RWPE1 (cell line): ENCODE measurements around the gene ADK.

Experiments
- CTCF ChIA-PET: fragments of 350-600 bp; sonication (Branson Sonifier 250); formaldehyde crosslinking; extraction: SDS; loops from one replicate; lab custom pipeline; 2021; lab: Yijun Ruan, JAX
- POLR2A ChIA-PET: fragments of 400-600 bp; formaldehyde crosslinking; extraction: SDS; loops from one replicate; lab custom pipeline; 2020; ENCODE audit warnings: antibody characterized with exemption; ENCODE audit not compliant: low non-redundant PET; lab: Yijun Ruan, JAX
- DNase-seq: peaks from one replicate; pipeline ENCODE4 v3.0.0; 2012; ENCODE audit warnings: low spot score
- H3K27ac ChIP-seq: fragments of 450-650 bp; 2 replicates; pipeline ENCODE4 v1.5.1; 2017
- TF ChIP-seq, protein P1 (sequence below): fragments of 450-650 bp; conservative IDR thresholded peaks from 2 replicates; pipeline ENCODE4 v1.5.1; 2017; ENCODE audit warnings: low read depth, mild to moderate bottlenecking

The ADK gene

DNA sequence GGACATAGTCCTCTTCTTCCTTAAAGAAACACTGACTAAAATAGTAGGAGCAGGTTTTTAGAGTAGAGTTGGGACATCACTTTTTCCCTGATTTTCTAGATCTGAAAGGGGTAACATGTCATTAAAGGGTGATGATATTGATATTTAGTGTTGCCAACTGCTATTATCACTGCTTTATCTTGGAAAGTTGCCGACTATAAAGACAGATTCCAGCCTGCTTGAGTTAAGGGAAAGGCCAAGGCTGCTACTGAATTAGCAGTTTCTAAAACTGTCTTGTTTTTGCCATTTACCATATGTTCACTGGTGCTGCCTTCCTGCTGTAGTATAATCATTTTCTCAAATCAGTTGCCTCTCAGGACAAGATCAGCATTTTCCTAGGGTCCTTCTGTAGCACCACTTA is 30.1 kb upstream of the ADK start:
- ChIA-PET CTCF (no interaction called here), POLR2A (no interaction called here)
- DNase-seq: no peak
- no peak overlapping the region for H3K27ac ChIP-seq
- TF ChIP-seq, protein P1, sequence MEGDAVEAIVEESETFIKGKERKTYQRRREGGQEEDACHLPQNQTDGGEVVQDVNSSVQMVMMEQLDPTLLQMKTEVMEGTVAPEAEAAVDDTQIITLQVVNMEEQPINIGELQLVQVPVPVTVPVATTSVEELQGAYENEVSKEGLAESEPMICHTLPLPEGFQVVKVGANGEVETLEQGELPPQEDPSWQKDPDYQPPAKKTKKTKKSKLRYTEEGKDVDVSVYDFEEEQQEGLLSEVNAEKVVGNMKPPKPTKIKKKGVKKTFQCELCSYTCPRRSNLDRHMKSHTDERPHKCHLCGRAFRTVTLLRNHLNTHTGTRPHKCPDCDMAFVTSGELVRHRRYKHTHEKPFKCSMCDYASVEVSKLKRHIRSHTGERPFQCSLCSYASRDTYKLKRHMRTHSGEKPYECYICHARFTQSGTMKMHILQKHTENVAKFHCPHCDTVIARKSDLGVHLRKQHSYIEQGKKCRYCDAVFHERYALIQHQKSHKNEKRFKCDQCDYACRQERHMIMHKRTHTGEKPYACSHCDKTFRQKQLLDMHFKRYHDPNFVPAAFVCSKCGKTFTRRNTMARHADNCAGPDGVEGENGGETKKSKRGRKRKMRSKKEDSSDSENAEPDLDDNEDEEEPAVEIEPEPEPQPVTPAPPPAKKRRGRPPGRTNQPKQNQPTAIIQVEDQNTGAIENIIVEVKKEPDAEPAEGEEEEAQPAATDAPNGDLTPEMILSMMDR: no peak

DNA sequence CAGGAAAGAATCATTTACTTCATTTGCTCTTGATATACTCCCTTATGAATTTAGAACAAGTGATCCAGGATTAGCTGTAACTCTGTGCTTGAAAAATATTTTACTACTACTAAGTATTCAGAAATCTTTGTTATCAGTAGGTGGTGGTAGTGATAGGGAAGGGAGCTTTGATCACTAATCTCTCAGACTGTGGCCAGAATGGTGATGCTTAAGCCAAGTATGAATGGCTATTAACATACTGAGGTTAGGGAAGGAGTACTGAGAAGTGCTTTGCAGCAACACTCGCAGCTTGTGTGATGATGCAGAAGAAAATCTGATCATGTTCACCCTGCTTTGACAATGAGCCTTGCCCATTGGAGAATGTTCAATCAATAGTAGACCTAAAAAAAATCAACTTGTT is 29.7 kb upstream of the ADK start:
- ChIA-PET CTCF (no interaction called here), POLR2A (no interaction called here)
- TF ChIP-seq, protein P1: no peak
- H3K27ac ChIP-seq: no peak overlapping the region
- no peak for DNase-seq

DNA sequence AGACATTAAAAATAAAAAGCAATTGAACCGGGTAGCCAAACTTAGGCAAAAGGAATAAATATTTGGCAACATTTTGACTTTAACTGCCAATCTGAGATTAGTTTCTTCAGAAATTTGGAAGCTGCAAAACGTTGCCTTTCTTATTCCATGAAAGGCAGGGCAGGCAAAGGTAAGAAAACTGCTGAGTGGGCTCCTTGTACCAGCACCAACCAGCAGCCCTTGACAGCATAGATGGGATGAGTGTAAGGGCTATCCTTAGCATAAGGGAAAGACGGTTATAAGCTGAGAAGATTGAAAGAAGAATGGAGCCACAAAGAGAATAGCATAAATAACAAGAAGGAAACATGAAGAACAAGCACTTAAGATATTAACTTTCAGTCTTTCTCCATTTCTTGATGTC is 29.0 kb upstream of the ADK start:
- no peak for DNase-seq
- ChIA-PET POLR2A (no interaction called here), CTCF (interaction anchor here (0.5 kb wide), 1 partner anchor 910 kb away, joined by 3 read pairs; no protein-coding TSS in a partner anchor)
- no peak overlapping the region for H3K27ac ChIP-seq
- TF ChIP-seq, protein P1: no peak

DNA sequence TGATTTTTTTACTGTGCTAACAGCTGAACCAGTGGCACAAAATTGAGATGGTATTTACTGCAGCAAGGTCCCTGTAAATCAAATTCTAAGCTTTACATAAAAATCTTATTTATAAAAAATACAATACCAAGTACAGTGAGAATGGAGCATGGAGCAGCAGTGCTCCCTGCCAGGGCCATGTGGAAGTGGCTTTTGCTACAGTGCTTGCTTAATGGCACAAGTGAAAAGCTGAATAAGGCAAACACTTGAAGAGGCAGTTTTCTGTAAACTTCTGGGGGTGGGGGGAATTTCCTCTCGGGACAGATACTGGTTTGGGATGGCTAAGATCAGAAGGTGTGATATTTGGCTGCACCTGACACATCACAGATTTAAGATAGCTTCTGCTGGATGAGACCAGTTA is 27.9 kb upstream of the ADK start:
- TF ChIP-seq, protein P1: no peak
- POLR2A ChIA-PET: no interaction called here
- no peak for DNase-seq
- no peak overlapping the region for H3K27ac ChIP-seq
- CTCF ChIA-PET: interaction anchor here (0.7 kb wide), 1 partner anchor 104 kb away, joined by 3 read pairs; no protein-coding TSS in a partner anchor

DNA sequence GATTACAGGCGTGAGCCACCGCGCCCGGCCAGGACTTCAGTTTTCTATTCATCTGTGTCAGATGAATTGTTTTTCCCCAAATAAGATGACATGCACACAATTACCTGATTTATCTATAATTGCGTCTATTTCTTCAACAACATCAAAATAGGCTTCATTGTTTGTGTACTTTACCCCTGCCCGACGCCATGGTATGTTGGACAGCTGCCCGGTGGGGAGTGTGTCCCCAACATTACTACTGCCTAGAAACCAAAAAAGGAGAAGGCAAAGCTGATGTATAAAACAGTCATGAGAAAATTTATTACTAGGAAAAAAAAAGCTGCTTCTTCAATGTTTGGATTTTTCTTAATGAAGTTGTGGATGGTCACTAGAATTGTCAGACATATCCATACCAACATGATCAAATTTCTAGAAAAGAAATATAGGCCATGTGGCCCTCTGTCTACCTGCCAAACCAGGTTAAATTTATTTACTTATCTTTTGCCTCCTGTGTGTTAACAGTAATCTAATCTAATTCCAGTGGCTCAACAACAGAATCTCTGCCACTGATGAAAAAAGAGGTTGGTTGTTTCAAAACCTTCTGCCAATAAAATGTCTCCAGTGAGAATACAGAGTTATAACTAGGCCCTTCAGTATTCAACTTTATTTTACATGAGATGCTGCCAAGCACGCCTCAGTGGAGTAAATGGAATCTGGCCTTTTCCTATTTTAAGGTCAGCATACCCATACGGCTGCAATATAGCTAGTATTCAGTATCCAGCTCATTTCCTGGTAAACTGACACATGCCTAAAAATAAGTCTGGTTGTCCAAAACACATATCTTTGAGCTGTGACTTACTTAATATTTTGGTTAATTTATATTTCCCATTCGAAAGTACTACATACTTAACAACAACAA is 16.8 kb upstream of the ADK start:
- no peak overlapping the region for H3K27ac ChIP-seq
- TF ChIP-seq, protein P1: no peak
- ChIA-PET CTCF (interaction anchor here (0.5 to 0.6 kb wide), 3 partner anchors 14 to 30 kb away, joined by 3 read pairs; no protein-coding TSS in a partner anchor), POLR2A (no interaction called here)
- DNase-seq: no peak

DNA sequence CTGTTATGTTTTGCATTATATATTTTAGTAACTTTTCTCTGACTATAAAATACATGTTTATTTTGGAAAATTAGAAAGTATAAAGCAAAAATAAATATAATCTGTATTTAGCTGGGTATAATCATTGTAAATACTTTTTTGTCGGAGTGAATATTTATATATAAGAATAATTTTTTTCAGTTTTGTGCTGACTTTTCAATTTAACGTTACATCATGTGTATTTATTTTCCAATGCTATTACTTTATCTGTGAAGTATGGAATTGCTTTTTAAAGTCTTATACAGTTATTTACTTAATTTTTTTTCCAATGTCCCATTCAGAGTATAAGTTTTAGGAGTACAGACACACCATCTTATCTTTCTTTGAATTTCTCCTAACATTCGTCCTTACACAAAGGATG is 15.6 kb upstream of the ADK start:
- CTCF ChIA-PET: interaction anchor here (1.4 kb wide), 1 partner anchor 16 kb away, joined by 3 read pairs; no protein-coding TSS in a partner anchor
- no peak overlapping the region for H3K27ac ChIP-seq

More for the DNA sequence above, 15.6 kb upstream of the ADK start:
- POLR2A ChIA-PET: no interaction called here
- no peak for DNase-seq
- TF ChIP-seq, protein P1: no peak
